T-helper 1 cell treated with Interleukin-12 subunit alpha and Interleukin-12 subunit beta and Interleukin-4 antibody, amounts not matched to agents 30 ng/mL and 1 ng/mL, for 36 hours (primary cell): Measurements from ENCODE around the gene OR52H1. TPM values are rescaled to one million over a fixed set of nuclear protein-coding genes. Genes with fewer than 3 reads are reported as not detected.

Source experiments
- intact Hi-C: fragments of 100-400 bp; cut with micrococcal nuclease; formaldehyde crosslinking; loops from one replicate; pipeline ENCODE4 v1.15.1; 2024
- total RNA-seq: library from RNA; stranded (reverse); gene quantifications from 2 replicates; pipeline ENCODE4 v1.2.3, GENCODE V29; 2022

OR52H1 gene
- total RNA-seq, 1 donor from 2014 or later = 0.20 TPM

DNA sequence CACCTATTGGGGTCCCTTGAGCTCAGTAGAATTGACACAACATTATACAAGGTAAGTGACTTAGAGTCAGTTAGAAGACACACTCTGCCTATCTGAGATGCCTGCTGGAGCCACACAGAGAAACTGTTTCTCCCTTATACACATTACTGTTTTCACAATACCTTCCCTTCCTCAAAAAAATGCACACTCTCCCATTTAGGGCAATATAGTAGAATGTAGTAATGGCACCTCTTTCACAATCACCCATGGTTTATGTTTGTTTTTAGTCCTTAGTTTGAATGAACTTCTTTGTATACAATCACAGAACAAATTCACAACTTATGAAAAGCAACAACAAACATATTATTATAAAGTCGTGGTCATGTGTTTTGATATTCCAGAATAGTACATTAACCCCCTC is 14.3 kb downstream of the OR52H1 start:
- intact Hi-C loops = no loop called here

DNA sequence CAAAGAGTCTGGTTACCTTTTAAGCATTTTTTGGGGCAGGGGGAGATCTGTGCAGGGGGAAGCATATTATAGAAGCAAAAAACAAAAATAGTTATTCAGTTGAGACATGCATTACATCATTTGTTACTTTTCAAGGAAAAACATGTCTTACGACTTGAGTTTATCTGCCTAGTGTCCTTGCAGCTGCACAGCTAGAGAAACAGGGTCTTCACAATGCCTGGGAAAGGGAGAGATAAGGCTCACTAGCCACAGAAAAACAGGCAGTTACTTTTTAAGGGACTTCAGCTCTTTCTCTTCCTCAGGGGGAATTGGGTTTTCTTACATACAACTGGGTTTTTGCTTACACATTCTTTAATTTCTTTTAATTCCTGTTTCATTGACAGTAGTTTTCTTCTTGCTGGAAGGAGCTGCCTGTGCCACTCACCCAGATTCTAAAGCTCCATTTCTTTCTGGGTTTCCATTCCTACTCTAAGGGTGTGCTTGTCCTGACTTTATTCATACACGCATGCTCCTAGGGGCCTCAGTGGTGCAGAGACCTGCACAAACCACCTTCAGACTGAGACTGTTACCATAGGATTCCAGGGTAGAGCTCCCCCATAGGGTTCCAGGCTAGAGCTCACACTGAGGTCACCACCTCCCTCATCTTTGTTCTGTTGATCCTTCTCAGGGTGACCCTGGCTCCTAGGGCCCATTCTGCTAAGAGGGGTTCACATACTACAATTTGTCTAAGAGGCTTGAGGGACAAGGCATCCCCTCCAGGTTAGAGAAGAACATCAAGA is 17.1 kb downstream of the OR52H1 start:
- intact Hi-C loops = no loop called here

DNA sequence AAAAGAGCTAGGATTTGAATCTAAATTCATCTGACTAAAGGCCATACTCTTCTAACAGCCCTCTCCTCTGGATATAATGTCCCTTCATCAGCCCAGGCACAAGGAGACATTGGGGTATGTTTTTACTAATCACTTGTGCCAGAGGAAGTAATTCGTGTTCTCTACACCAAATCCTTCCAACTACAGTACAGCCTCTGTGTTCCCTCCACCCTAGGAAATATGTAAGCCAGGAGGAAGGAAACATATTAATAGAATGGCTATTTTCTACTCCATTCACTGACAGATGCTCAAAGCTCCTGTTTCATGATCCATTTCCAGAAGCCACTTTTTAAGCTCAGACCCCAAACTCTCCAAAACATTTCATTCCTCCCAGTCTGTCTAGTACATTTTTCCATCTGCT is 19.8 kb downstream of the OR52H1 start:
- intact Hi-C loops = no loop called here

DNA sequence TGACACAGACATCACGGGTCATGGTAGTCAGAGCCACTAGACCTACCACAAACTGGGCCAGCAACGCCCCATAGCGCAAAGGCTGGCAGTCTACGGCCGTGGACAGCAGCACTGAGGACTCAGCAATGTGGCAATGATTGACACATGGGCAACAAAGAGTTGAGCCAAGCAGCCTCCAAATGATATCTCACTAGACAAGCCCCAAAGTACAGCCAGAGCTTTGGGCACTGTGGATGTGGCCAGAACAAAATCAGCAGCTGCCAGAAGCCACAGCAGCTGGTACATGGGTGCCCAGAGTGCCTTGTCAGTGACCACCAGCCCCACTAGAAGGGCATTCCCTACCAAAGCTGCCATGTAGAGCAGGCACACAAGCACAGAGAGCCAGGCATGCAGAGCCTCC is 20.6 kb downstream of the OR52H1 start:
- intact Hi-C loops = no loop called here

DNA sequence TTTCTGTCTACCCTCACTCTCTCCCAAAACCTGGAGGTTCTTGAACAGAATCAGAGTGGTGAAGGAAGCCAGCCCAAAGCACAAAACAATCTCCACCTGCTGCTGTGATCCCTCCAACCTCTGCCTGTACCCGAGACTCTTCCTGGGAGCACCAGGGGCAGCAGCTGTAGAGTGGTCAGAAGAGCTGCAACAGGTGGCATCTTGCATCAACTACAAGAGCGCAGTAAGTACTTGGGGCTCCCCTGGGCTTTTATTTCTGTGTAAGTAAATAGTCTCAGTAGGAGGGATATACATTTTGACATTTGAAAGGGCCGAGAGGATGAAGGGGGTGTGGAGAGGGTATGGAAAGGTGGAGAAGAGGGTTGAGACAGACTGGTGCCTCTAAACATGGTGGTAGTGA is 23.6 kb downstream of the OR52H1 start:
- intact Hi-C loops = no loop called here

DNA sequence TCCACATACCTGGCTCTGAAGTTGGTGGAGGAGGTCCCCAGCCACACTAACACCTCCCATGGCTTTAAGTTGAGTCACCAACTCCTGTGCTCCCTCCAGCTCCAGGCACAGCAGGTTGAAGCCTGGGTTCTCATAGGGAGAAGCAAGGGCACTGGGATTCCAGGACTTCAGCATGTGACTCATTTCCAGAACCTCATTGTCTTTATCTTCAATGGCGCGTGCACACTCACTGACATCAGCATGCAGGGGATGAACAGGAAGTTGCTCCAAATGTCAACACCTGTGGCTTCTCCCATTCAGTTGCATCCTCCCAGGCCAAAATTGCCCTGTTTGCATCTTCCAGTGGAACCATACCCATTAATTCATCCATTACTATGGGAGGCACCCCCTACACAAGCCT is 26.0 kb downstream of the OR52H1 start:
- intact Hi-C loops = no loop called here

DNA sequence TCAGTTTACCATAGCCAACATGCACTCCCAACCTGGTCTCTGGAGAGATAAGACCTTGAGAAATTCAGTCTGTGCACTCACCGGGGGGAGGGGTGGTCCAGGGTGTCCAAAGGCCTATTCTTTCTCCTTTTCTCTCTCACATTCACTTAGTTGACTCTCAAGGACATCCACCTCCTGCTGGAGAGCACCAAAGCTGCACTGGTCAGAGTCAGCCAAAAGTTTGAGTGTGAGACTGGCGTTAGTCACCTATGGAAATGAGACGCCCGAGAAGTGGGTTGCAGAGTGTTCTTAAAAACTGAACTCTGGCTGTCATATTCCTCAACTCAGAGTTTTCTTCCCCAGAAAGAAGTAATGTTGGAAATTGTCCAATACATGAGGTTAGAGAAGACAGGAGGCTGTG is 26.8 kb downstream of the OR52H1 start:
- intact Hi-C loops = no loop called here

DNA sequence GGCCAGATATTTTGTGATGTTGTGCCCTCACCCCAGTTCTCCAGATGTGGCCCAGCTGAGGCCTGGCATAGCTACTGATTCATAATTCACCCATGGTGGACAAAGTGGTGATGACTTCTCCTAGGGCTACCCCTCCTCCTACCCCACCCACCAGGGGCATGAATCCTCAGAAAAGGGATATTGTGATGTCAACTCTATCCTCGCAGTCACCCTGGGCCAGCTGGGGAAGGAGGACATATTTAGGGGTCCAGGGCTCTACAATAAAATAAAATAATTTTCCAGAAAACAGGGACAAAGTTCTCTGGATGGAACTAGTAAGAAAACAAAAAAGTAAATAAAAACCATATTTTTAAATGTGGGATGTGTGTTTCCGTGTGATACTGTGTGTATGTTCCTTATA is 31.7 kb downstream of the OR52H1 start, which contains the start of gene UBQLNL:
TSS of gene UBQLNL (minus strand) at position 101 of the 400 bp plus-strand sequence. CDS start 258 bp downstream, outside the sequence.
- intact Hi-C loops = no loop called here

DNA sequence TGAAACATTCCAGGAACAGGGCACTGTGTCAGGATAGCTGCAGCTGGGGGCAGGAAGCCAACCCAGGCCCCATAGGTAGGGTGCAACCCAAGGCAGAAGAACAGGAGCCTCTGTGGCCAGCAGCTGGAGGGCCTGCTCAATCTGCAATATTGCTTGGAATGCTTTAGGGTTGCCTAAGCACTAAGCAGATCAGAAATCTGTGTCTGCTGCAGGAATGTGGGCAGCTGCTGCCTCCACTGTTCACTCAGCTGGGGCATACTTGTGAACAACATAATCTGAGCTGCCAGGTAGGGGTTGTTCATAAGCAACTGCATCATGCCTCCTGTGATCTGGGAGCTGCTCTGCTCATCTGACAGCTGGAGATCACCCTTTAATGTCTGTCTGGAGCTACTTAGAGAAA is 33.5 kb downstream of the OR52H1 start:
- intact Hi-C loops = no loop called here

DNA sequence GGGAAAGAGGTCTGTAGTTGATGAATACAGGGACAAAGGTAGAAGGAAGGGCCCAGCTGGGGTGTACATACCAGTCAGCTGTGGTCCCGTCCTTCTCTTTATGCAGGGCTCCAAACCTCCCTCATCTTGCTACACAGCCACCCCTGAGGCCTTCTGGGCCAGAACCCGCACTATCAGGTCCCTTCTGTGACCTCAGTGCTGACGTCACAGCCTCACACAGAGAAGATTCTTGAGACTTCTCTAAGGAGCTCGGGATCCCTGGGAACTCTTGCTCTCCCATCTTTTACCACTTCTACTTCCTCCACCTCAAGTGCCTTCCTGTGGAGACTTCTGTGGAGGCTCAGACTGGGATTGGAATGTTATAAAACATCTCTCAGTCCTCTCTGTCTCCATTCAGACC is 38.5 kb downstream of the OR52H1 start, which contains the start of gene UBQLN3:
TSS of gene UBQLN3 (minus strand) at position 155 of the 400 bp plus-strand sequence. CDS start 399 bp downstream, outside the sequence.
- intact Hi-C loops = no loop called here

DNA sequence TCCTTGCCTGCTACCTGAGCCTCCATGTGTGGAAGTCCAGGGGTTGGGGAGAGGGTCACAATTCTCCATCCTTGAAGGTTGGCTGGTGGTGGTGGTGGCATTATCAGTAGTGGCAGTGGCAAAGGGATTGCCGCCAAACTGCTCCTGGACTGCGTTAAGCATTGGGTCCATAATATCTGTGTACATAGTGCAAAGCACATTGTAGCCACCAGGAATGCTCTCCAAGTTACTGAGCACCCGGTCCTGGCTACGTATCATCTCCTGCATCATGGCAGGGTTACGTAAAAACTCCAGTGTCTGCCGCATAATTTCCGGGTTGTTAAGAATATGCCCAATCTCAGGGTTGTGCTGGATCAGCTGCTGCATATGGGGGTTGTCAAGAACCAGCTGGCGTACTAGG is 39.7 kb downstream of the OR52H1 start:
- intact Hi-C loops = no loop called here

DNA sequence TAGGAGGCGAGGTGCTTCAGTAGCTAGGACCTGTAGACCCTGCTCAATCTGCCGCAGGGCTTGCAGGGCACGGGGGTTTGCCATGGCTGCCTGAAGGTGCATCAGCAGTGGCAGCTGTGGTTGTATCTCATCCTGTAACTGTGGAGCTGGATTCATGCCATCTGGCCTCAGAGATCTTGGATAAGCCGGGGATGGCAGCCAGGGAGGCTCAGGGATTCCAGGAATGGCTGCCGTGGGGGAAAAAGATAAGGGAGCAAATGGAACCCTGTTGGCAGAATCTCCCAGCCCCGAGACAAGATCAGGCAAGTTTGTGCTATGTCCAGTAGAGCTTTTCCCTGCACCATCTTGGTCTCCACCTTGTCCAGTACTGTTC is 40.4 kb downstream of the OR52H1 start:
- intact Hi-C loops = no loop called here

DNA sequence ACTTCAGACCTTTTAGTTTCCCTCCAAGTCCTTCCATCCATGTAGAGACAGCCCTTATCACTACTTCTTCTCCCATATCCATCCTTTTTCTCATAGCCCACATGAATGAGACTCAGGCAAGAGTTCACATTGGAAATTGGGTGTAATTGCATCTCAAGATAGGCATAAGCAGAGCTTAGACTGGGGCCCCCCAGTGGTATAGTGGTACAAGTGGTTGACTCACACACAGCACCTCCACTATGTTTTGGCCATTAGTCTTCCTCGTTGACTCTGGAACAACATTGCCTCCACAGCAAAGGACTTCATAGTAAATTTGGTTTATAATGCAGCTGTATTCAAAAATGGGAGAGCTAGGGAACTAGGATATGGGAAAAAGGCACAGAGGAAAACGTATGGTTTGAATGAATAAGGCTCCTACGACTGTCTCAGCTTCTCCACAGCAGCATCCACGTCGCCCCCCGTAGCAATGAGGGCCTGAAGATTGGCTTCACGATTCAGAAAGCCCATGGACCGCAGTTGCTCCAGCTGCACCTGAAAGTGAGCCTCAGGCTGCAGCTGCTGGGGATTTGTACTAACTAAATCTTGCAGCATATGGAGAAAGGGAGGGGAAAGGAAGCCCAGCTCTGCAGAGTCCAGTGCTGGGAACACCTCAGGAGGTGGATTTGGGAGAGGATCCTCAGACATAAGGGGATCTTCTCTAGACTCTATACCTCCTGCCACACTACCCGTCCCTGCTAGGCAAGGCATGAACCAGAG is 41.0 kb downstream of the OR52H1 start:
- intact Hi-C loops = no loop called here

DNA sequence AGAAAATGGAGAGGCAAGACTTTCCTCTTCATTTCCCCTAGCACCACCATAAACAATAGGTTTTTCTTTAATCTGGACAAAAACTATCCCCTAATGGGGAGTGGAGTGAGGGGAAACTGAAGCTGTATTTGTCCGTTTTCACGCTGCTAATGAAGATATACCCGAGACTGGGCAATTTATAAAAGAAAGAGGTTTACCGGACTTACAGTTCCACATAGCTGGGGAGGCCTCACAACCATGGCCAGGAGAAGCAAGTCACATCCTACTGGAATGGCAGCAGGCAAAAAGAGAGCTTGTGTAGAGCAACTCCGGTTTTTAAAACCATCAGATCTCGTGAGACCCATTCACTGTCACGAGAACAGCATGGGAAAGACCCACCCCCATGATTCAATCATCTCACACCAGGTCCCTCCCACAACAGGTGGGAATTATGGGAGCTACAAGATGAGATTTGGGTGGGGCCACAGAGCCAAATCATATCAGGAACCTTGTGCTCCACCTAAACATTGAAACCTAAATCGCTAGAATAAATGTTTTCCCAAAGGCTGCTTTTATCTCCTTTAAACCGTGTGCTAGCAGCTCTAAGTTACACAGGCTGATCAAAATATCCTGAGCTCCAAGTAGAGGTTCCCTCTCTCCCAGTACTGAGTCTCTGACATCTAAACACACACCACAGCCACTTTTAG is 42.8 kb downstream of the OR52H1 start:
- intact Hi-C loops = no loop called here

DNA sequence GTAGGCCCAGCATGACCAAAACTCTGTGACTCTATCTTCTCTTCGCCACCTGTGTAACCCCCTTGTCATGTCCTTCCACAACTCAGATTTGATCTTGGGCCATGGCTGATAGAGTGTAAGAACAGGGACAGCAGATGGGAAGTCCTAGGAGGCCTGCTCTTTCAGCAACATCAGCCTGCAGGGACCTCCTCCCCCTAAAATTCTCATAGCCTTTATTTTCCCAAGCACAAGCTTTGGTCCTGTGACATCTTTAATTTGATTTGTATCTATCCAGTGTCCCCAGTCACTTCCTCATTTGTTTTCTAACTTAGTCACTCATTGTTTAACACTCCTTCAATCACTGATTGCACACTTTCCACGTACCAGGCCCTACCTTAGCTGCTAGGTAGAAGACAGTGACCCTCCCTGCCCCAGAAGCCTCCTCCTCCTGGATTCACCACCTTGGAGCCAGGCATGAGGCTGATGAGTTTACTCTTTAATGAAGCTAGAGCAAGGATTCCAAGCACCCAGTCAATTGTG is 43.9 kb downstream of the OR52H1 start:
- intact Hi-C loops = no loop called here

DNA sequence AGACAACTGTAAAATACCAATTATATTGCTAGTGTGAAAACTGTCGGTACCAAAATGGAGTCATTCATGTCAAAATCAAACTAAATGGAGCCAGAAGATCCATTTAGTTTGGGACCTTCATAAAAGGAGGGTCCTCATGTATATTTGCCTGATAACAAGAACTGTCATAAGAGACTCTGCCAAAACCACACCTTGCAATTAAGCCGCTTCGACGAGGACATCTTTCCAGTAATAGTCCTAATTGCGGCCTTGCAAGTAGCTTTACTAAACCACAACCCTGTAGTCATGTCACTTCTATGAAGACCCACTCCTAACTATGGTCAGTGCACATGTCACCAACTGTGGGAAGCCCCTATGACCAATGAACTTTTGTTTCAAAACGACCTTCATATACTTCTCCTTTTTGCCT is 47.9 kb downstream of the OR52H1 start:
- intact Hi-C loops = no loop called here

DNA sequence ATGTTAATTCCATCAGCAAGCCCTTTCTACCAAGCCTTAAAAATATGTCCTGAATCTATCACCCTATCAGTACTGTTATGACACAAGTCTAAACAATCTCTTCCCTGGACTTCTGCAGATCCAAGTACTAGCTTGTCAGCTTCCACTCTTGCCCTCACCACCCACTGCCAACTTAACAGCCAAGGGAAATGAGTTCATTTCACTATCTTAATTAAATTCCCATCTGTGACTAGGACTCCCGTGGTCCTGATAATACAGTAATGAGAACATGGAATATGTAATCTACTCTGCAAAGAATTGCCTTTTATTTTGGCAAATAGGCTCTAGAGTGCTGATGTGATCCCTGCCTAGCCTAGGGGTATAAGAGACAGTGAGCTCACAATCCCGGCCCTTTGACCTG is 48.7 kb downstream of the OR52H1 start:
- intact Hi-C loops = no loop called here

Other genes with a start within 250 kb of the OR52H1 start
- not detected in 2 replicates for gene OR51B4, start 246.6 kb downstream of the OR52H1 start, total RNA-seq
- not detected in 2 replicates for gene OR51B2, start 224.2 kb downstream of the OR52H1 start, total RNA-seq
- not detected in 2 replicates for gene OR51B5, start 205.0 kb downstream of the OR52H1 start, total RNA-seq
- not detected in 2 replicates for gene OR51B6, start 197.0 kb downstream of the OR52H1 start, total RNA-seq
- gene OR51M1, start 164.7 kb downstream of the OR52H1 start, total RNA-seq = not detected in 2 replicates
- not detected in 2 replicates for gene OR51Q1, start 126.4 kb downstream of the OR52H1 start, total RNA-seq
- gene OR51I1, start 107.0 kb downstream of the OR52H1 start, total RNA-seq = not detected in 2 replicates
- gene OR51I2, start 99.2 kb downstream of the OR52H1 start, total RNA-seq = not detected in 2 replicates
- gene OR52D1, start 59.9 kb downstream of the OR52H1 start, total RNA-seq = not detected in 2 replicates
- gene UBQLN3, start 38.6 kb downstream of the OR52H1 start, total RNA-seq = 0.20 TPM in 1 of 2 replicates, not detected in the other
- 0.12 and 0.34 TPM in 2 replicates for gene UBQLNL, start 31.8 kb downstream of the OR52H1 start, total RNA-seq
- not detected in 2 replicates for gene OR52B6, start 32.3 kb upstream of the OR52H1 start, total RNA-seq
- 0.07 and 0.10 TPM in 2 replicates for gene TRIM6, start 48.1 kb upstream of the OR52H1 start, total RNA-seq
- 9.7 and 9.8 TPM in 2 replicates for gene TRIM34, start 76.5 kb upstream of the OR52H1 start, total RNA-seq
- 22.1 and 24.0 TPM in 2 replicates for gene TRIM5, start 136.5 kb upstream of the OR52H1 start, total RNA-seq
- gene TRIM22, start 141.2 kb upstream of the OR52H1 start, total RNA-seq = 280 and 282 TPM in 2 replicates
- gene OR56B1, start 187.9 kb upstream of the OR52H1 start, total RNA-seq = 0.17 and 0.37 TPM in 2 replicates
- 1.1 and 1.9 TPM in 2 replicates for gene OR52N4, start 205.7 kb upstream of the OR52H1 start, total RNA-seq
- gene OR52N5, start 234.8 kb upstream of the OR52H1 start, total RNA-seq = not detected in 2 replicates
- not detected in 2 replicates for gene OR52N1, start 242.7 kb upstream of the OR52H1 start, total RNA-seq